Measurements from ENCODE around the gene TRRAP.

The TRRAP gene

GRCh38 chr7:98993024-98993897, 114.9 kb downstream of the TRRAP start:
- no peak for DNase-seq

DNA sequence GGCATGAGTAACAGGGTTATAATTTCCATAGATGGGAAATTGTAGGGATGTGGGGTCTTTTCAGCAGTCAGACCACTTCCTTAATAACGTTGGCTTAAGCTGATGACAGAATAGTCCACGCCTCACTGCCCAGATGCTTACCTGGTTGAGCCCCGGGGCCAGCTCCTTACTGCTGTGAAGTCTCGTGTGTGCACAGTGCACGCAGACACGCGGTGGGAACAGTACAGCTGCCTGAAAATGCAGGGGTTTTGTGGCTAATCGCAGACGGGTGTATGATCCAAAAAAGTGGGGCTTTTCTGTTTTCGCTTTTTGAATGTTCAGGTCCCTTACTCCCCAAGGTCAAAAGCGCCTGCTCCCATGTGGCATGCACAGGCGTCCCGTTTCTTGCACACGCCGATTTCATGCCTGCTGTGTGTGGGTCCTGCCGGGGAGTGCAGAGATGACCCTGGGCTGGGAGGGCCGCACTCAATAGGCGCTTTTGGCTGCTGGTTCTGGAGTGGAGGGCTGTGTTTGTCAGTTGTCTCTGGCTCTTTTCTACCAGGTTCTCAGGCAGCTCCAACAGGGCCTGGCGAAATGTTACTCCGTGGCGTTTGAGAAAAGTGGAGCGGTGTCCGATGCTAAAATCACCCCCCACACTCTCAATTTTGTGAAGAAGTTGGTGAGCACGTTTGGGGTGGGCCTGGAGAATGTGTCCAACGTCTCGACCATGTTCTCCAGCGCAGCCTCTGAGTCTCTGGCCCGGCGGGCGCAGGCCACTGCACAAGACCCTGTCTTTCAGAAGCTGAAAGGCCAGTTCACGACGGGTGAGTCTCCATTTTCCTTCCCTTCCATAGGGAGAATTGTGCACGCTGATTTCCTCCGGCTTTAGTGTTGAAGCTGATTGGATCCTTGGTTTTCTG, 116.0 kb downstream of the TRRAP start:
- no peak for DNase-seq

DNA sequence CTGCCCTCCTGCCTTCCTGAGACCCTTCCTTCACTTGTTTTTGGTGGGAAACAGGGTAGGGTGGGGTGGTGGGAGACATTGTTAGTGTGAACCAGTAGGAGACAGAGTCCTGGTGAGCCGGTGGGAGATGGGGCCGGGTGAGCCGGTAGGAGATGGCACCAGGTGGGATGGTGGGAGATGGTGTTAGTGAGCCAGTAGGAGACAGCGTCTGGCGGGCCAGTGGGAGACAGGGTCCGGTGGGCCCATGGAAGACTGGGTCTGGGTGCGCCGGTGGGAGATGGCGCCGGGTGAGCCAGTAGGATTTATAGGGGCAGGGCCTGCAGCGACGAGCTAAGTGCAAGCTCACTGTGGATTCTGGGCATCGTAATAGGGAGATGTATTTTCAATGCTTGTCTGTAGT, 116.8 kb downstream of the TRRAP start:
- DNase-seq = no peak

DNA sequence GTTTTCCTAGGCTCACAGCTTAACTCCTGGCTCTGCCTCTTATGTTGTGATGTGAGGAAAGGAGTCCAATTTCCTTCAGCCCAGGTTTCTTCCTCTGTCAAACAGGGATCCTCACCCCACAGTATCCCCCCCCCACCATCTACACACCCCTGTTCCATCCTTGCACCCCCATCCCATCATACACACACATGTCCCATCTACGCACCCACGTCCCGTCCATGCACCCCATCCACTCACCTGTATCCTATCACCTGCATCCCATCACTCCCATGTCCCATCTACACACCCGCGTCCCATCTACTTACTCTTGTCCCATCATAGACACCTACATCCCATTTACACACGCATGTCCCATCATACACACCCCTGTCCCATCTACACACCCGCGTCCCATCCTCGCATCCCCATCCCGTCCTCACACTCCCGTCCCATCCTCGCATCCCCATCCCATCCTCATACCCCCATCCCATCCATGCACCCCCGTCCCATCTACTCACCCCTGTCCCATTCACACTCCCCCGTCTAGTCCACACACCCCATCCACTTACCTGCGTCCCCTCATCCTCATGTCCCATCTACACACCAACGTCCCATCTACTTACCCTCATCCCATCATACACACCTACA, 117.3 kb downstream of the TRRAP start:
- DNase-seq = no peak

DNA sequence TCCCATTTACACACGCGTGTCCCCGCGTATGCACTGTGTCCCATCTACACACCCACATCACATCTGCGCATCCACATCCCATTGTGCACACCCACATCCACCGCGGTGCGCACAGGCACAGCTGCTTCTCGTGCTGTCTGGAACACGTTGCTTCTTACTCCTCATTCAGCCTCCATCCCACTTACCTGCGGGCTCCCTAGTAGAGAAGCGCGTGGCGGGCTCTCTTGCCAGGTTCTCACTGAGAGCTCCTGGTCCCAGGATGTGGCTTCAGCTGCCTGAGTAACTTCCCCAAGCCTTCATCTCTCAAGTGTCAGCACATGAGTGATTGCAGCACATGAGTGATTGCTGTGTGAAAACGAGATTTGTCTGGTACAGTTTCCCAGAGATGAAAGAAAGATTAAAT, 117.8 kb downstream of the TRRAP start:
- no peak for DNase-seq

- no peak for DNase-seq
Observed at GRCh38 chr7:98997846-98998245, 119.5 kb downstream of the TRRAP start.

DNA sequence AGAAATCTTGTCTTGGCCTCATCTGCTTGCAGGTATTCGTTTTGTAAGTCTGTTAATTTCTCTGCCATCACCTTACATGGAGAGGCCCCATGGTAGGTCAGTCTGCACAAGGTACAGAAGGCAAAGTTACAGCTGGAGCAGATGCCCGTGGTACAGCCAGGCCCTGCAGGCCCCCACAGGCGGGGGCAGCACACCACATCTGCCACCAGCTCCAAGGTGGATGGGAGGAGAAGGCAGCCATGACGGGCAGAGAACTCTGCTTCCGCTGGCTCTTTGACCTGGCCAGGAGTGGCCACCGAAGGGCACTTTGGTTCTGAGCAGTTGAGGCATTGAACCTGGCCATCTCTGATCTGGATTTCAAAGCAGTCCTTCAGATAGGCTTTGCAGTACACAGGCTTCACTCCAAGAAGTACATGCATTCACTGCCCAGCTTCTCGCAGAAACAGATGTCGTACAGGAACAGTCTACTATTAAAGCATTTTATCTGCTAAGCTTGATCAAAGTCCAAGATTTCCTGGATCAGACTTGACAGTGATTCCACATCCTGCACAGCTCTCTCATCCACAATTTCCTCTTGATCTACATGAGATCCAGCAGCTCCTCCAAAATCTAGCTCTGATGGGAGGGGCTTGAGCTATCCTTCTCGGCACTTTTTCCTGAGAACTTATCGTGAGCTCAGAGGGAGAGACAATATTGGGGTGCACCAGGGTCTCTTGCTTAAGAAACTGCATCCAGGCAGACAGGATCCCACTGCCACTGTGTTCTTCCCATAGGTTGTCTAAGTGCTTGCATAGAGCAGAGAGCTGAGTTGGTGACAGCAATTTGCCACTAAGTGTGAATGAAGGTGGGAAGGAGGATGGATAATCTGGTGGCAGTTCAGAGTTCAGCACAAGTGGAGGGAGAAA, 120.7 kb downstream of the TRRAP start:
- no peak for DNase-seq

DNA sequence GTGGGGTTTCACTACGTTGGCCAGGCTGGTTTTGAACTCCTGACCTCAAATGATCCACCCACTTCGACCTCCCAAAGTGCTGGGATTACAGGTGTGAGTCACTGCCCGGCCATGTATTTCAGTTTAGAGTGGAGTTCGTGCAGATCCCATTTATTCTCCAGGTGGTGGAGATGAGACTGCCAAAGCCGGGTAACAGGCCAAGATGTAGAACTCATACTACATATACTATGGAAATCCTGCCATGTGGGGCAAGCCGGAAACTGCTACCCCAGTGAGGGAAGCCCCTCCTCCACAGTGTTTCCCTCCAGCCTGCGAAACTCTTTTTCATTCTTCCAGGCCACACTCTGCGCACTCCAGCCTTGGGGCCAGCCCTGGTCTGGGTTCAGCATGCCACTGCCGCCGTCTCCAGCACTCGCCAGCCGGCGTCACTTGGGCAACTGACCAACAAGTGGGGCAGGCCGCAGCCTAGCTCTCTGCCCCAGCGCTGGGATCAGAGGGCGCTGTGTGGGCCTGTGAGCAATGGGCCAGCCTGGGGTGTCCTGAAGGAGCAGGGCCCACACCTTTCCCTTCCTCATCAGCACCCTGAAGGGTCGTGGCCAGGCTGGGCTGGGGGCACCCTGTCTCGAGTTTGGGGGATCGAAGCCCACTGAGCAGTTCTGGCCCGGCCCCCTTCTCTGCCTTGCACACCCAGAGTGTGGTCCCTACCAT, 122.0 kb downstream of the TRRAP start:
- no peak for DNase-seq

DNA sequence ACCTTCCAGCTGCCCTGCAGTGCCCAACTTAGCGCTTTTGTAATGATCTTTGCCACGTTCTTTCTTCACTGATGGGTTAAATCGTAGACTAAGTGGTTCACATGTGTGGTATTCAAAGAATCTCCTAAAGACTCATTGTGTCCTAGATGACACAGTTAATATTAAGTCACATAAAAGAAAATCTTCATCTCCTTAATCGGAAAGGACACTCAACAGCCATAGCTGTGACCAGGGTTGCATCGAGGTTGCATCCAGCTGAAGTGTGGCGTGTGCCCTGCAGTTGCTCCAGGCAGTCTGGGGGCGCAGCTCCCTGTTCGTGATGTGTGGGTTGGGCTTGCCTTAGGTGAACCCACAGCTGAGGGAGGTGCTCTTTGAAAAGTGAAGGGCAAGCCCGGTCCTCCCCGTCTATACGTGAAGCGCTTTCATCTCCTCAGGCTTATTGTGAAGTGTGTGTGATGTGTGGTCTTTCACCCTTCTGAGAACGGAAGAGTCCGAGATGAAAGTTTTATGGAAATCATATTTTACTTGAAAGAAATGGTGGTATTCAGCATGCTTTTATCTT, 122.7 kb downstream of the TRRAP start:
- DNase-seq = no peak

DNA sequence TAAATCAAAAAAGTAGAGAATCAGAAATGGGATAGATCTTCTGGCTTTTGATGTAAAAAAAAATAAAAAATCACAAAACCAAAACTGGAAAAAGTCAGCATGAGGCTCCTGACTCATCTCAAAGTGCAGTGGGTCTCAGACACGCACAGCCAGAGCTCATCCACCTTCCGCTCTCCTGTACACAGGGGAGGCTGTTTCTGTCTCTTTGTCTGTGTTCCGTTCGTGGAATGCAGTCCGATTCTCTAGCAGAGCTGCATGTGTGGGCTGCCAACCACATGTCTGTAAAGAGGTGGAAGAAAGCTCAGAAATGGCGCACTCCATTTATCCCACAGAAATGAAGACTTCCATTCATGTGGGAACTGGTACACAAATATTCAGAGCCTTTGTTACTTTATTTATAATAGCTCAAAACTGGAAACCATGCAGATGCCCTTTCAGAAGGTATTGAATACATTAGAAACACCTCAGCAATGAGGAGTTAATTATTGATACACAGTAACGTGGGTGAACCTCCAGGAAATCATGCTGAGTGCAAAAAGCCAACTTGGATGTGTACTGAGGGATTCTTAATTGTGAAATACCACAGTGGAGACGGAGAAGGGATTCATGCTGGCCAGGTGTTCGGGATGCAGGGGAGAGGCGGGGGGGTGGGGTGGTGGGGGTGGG, 123.3 kb downstream of the TRRAP start:
- DNase-seq = no peak

GRCh38 chr7:99002148-99002826, 124.0 kb downstream of the TRRAP start:
- no peak for DNase-seq

- no peak for DNase-seq
Observed at GRCh38 chr7:99002827-99003212, 124.5 kb downstream of the TRRAP start.

- DNase-seq = no peak
Observed at GRCh38 chr7:99003419-99003818, 125.1 kb downstream of the TRRAP start.

- no peak for DNase-seq
Observed at GRCh38 chr7:99004216-99004615, 125.9 kb downstream of the TRRAP start.

DNA sequence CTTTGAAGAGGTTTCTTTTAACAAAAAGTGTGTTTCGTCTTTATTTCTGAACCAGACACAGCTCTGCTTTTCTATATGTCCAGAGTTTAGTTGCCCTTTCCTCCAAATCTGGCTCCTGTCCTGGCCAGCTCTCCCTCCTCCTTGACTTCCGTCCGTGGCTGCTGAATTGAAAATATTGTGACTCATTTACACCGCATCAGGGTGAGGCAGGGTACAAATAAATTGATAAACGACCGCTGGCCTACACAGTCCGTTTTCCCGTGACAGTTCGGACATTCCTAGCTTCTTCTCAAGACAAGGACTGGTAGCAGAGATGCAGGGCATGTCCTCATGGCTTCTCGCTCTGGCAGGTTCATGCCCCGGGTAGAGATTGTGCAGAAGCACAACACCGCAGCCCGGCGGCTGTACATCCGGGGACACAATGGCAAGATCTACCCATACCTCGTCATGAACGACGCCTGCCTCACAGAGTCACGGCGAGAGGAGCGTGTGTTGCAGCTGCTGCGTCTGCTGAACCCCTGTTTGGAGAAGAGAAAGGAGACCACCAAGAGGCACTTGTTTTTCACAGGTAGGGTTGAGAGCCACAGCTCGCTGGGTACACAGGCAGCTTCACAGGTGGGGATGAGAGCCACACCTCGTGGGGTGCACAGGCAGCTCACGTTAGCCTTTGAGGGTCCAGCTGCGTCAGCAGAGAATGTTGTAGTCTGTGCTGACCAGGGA, 126.6 kb downstream of the TRRAP start:
- DNase-seq = no peak

DNA sequence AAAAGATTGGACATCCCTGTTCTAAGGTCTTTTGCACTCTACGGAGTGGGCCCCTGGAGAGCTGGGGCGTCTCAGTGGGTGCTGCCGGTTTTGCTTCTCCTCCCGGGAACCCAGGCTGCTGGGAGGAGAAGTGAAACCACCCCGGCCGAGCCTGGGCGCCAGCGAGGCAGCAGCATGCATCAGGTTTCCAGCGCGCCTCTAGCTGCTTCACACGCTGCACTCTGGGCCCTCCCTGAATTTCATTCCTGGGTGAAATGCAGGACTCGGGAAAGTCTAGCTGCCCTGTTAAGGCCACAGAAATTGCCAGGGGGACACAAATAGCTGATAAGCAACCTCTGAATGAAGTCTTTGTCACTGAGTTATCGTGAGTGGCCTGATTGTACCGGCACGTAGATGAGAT, 127.4 kb downstream of the TRRAP start:
- no peak for DNase-seq

DNA sequence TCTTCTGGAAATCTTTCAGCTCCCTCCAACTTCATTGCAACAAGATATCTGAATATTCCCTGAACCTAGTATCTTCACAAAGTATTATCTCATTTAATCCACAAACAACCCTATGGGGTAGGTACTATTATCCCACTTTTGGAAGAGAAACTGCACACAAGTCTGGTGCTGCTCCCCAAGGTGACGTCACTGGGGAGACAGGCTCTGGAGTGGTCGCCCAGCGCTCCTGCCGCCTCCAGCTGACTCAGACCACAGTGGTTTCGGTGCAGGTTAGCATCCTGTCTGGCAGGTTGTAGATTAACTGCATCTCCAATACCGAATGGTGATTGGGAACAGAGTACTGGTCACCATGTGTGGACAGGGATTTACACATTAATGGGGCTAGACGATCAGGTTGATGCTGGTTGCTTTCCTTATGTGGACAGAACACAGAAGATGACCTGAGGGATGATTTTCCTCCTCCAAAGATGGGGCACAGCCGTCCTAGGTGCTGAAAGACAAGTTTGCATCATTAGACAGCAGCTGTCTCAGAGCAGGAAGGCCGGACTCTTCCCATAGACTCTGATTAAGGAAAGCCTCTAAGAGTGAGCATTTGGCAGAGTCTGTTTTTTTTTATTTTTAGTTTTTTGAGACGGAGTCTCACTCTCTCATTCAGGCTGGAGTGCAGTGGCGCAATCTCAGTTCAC, 128.6 kb downstream of the TRRAP start:
- no peak for DNase-seq

- DNase-seq = no peak
Observed at GRCh38 chr7:99008181-99008631, 129.9 kb downstream of the TRRAP start.
